ENCODE data around the gene BRD7.
"Not testable (repeated sequence)": the region's sequence is repeated elsewhere in the genome, so short reads cannot be mapped to it uniquely, and the experiment has no call there.

Gene BRD7

DNA sequence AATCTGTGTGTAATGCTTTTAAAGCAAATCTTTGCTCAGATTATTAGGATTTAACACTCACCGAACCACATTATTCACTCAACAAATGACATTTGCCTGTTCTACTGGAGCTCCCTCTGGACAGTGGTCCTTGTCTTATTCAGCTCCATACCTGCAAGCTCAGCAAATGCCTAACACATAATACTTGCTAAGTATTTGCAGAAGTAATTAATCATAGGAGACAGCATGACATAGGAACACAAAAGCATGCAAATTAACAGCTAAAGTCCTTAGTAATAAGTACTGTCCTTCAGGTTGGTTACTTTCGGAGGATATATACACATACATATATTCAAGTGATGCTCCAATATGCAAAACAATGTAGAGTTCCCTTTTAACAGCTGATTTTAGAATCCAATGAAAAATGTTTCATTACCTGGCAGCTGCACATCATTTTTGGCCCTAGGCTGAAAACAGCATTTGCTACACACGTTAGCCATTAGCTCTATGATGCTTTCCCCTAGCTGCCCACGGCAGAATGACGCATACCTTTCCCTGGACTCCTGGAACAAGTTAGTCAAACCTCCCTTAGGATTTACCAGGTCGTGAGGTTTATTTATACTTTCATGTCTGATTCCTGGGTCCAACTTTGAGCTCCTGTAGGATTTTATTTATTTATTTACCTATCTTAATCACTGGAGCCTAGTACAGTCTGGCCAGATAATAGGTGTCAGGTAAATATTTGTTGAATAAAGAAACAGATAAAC lies 8.6 kb downstream of the BRD7 start:
- FAIRE-seq (no peak), DNase-seq (ENCODE audit: low spot score) (no peak)

DNA sequence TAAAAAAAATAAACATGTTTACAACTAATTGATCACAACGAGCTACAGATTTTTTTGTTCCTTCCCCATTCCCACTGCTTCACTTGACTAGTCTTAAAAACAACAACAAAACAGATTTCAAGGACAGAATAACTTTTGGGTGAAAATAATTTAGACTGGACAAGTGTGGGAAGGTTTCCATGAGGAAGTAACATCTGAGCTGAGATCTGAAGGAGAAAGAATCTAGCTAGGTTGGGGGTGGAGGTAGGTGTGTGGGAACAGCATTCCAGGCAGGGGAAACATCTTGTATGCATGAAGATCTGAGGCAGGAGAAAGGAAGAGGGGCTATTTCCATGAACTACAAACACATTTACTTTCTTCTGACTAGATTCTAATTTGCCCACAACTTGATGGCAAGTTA lies 9.2 kb downstream of the BRD7 start:
- DNase-seq (ENCODE audit: low spot score) (no peak), FAIRE-seq (no peak)

DNA sequence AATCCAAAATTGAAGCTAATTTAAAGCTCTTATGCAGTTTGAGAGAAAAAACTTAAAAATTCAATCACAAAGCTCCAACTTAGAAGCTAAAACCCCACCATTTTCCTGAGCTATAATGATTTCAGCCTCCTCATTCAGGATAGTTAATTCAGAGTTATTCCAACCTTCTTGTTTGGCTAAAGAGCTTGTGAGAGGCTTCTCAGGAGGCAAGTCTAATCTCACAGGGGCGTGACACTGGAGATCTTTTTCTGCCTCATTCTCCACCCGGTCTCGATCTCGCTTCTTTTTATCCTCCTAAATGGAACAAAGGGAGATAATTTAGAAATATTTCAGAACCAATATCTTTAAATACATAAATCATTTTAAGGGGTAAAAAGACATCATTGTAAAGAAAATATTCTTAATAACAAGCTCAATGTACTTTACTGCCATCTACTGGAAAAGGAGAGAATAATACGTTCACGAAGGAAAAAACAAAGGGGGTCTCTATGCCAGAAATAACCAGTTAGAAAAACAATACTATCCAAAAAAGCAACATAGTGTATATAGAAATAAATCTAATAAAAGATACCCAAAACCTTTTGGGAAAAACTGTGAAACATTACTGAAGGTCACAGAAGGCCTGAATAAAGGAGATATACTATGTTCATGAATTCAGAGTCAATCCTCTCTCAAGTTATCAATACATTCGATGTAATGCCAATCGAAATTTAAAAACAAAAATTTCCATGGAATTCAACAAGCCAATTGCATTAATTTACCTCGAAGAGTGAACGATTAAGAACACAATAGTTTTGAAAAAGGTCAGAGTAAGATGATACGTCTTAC lies 13.9 kb downstream of the BRD7 start:
- DNase-seq (ENCODE audit: low spot score), result no peak
- FAIRE-seq, result no peak

DNA sequence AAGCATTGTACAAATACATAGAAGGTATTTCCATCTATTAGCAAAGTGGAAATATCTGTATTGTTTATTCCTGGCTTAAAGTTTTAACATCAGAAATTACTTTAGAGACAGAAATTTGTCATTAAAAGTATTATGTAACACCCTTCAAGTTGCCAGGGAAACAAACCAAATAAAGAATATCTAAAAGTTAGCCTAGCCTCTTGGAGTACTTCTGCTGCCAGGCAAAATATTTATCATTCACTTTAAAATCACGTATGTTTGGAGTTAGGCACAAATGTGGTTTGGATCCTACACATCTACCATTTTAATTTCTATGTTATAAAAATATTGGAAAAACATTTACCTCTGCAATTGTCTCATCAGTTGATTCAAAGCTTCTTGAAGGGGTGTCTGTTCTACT lies 14.7 kb downstream of the BRD7 start:
- FAIRE-seq, result no peak
- DNase-seq (ENCODE audit: low spot score), result no peak

DNA sequence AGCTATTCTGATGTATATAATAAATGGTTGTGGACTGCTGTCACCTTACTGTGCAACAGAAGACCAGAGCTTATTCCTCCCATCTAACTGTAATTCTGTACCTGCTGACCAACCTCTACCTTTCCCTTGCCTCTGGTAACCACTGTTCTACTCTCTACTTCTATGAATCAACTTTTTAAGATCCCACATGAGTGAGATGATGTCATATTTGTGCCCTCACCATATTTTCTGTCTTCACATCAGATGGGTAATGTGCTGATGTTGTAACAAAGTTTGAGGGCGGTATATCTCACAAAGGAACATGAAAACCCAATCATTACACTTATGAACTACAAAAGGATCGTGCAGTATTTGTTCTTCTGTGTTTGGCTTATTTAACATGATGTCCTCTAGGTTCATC lies 16.8 kb downstream of the BRD7 start:
- no peak for DNase-seq (ENCODE audit: low spot score)
- no peak for FAIRE-seq

DNA sequence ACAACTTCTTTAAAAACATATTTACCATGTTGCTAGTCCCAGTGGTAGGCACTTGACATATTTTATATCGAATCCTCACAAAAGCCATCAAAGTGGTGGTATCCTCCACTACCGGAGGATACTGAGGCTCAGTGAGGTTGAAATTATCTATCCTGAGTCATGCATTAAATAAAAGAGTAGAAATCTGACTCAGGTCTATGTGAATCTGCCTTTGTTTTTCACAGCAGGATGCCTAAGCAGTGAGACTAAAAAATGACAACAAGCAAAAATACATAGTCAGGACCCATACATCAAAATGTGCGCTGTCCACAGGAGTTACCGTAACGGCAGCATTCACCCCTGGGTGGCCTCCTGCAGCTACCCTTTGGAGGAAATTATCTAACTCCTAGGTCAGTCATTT lies 17.7 kb downstream of the BRD7 start:
- DNase-seq (ENCODE audit: low spot score), result no peak
- FAIRE-seq, result no peak

DNA sequence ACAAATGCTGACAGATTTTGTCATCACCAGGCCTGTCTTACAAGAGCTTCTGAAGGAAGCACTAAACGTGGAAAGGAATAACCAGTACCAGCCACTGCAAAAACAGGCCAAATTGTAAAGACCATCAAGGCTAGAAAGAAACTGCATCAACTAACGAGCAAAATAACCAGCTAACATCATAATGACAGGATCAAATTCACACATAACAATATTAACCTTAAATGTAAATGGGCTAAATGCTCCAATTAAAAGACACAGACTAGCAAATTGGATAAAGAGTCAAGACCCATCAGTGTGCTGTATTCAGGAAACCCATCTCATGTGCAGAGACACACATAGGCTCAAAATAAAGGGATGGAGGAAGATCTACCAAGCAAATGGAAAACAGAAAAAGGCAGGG lies 23.6 kb downstream of the BRD7 start:
- DNase-seq (ENCODE audit: low spot score); FAIRE-seq: not testable (repeated sequence)

DNA sequence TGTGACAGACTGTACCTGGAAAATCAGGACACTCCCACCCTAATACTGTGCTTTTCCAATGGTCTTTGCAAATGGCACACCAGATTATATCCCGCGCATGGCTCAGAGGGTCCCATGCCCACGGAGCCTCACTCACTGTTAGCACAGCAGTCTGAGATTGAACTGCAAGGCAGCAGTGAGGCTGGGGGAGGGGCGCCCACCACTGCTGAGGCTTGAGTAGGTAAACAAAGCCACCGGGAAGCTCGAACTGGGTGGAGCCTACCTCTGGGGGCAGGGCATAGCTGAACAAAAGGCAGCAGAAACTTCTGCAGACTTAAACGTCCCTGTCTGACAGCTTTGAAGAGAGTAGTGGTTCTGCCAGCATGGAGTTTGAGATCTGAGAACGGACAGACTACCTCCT lies 25.2 kb downstream of the BRD7 start:
- not testable (repeated sequence) for FAIRE-seq; DNase-seq (ENCODE audit: low spot score)

DNA sequence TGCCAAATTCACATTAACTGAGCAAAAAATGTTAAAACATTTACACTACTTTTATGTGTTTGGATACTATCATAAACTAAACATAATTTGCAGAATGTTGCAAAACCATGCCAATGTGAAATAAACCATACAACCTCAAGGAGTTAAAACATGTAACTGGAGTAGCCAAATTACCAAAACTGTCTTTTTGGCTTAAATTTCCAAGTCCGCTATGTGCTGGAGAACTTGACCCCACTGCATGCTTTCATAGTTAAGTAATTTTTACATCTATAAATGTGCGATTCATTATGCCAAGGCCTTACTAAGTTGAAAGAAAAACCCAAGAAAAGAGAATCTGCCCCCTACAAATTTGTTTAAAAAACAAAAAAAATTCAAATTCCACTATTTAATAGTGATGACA lies 28.2 kb downstream of the BRD7 start:
- no peak for FAIRE-seq
- DNase-seq (ENCODE audit: low spot score), result no peak

DNA sequence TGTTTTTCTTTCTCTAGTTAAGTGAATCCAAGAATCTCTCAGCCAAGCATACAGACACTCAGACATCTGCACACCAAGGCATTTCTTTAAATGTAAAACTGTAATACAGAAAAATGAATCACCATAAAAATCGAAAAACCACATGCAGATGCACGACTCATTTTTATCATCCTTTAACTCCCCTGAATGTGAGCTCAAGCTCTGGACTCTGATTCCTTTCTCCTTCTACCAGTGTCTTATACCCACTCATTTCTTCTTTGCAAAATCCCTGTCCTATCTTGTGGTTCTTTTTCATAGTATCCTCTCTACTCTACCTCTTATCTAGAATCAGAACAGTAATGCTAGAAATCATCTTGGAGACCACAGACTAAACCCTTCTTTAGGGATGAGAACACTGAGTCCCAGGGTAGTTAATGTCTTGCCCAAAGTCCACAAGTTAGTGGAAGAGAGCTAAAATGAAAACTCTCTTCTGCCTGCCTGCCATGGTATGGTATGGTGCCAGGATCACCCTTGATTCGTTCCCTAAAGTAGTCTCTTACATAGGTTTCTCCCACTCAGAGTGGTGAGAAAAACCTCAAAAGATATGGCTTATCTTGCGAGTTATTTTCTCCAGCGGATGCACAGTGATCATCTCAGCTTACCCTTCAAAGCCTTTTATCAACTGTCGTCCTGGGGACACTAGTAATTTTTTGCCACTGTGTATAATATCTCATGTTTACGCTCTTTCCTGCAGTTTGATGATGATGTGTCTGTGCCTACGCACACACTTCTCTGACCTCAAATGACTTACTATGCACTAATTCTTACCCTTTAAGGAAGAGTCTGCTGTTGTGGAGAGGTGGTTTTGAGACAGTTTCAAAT lies 30.2 kb downstream of the BRD7 start:
- FAIRE-seq (no peak), DNase-seq (ENCODE audit: low spot score) (no peak)

DNA sequence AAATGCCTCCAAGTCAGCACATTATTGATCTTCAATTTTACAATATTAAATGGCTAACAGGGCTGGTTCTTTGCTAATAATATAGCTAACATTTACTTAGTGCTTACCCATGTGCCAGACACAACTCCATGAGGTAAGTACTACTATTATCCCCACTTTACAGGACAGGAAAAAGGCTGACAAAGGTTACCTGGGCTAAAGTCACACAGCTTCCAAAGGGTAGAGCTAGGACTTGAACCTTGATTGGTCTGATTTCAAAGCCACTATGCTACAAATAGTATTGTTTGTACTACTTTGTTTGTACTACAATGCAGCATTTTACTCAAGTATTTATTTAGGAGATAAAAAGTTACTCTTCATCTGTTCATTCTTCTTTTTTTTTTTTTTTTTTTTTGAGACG lies 31.9 kb downstream of the BRD7 start:
- FAIRE-seq, result no peak

DNA sequence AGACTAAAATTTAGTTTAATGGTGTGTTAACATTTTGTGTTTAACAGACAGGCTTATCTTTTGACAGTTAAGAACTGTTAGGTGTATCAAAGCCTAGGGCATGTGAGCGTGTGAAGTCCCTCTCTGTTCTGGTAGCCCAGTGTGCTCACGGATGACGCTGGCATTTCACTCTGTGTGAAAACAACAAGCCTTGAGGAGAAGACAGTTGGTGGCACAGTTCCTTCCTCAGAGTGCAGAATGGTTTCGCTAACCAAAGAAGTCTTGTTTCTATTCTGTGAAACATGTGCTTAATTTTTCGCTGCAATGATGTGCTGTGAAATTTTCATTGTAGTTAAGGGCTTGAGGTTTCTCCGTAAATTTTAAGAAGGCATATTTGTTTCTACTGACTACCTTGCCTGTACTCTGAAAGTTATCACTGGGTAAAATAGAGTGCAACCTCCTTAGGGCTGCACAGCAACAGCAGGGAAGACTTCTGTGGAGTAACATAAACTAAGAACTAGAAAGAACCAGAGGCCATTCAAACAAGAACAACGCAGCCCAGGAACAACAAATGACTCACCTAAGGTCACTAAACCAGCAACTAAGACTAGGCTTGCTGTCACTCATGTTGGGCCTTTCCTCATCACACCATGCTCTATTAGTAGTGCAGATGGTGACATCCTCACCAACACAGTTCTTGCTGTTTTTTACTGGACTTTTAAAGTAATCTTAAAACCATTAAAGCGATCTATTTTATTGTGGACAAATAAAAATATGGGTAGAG lies 33.4 kb downstream of the BRD7 start:
- DNase-seq (ENCODE audit: low spot score) (no peak), FAIRE-seq (no peak)

More for the DNA sequence above, 31.9 kb downstream of the BRD7 start:
- no peak for DNase-seq (ENCODE audit: low spot score)

DNA sequence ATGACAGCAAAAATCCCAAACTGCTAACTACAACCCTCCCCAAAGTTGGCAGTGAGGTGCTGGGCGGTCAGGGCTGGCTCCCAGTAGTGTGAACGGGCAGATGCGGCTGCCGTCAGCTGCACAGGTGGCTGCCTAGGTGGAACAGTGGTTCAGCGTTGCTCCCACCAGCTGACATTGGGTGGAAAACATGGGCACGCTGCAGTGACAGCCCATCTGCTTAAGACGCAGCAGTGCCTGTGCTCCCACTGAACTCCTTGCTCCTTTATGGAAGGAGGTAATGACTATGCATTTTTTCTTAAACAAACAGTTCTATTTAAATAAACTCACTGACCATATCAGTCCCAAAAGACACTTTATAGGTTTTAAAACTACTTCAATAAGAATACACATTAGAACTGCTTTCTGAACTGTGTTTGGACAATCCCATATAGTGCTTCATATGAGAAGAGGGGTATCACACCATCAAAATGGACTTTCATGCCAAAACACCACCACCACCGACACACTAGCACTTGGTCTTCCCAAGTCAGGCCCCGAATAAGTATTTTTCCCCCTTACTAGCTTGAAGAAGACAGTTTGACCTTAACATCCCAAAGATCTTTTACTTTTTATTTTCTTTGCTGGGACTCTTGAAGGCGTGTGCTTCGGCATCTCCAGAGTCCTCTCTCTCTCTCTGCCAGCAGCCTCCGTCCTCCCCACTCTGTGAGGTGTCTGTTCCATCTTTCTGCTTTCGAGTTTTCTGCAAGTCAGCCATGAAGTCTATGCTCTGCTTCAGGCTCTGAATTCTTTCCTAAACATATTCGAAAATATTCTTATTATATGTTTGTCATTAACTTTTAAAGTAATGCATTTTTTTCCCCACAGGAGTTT lies 34.4 kb downstream of the BRD7 start:
- FAIRE-seq (no peak), DNase-seq (ENCODE audit: low spot score) (no peak)

DNA sequence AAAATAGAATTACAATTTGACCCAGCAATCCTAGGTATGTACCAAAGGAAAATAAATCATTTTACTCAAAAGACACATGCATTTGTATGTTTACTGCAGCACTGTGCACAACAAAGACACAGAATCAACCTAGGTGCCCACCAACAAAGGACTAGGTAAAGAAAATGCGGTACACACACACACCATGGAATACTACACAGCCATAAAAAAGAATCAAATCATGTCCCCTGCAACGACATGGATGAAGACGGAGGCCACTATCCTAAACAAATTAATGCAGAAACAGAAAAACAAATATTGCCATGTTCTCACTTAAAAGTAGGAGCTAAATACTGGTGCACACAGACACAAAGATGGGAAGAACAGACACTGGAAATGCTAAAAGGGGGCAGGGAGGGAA lies 36.2 kb downstream of the BRD7 start:
- FAIRE-seq (no peak), DNase-seq (ENCODE audit: low spot score) (no peak)

DNA sequence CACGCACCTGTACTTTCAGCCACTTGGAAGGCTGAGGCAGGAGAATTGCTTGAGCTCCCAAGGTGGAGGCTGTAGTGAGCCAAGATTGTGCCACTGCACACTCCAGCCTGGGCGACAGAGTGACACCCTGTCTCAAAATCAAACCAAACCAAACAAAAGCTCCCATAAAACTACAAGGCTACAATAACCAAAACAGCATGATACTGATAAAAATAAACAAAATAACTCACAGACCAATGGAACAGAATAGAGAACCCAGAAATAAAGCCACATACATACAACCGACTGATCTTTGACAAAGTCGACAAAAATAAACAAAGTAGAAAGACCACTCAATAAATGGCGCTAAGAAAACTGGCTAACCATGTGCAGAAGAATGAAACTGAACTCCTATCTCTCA lies 37.2 kb downstream of the BRD7 start:
- FAIRE-seq (no peak), DNase-seq (ENCODE audit: low spot score) (no peak)

DNA sequence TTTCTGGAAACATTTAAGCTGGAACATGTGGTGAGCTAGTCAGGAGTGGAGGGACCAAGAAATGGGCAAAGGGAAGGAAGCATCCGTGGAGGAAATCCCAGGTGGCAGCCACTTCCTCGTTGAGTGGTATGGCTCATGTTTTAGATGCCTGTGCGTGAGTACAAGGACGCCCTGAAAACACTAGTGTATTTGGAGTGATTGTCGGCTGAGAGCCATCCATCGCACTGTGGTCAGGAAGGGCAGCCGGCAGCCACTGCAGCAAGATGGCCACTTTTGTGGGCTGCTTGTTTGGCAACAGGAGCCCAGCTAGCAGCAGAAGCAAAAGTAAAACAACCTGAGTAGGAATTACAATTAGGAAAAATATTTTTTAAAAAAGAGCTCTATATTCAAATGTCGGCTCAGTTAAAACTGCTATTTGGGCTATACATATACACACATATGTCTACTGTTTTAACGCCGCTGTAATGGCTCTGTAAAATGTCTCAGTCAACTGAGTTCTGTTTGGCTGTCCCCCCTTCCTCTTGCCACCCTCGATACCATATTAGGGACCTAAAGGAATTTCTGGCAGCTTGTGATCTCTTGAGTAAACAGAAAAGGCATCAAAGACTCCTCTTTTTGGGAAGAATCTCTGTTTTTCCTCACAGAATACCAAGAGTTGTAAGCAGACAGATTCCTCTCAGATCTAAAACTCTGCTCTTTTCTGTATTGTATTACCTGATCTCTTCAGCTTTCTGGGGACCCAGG lies 39.2 kb downstream of the BRD7 start:
- FAIRE-seq (no peak), DNase-seq (ENCODE audit: low spot score) (no peak)

DNA sequence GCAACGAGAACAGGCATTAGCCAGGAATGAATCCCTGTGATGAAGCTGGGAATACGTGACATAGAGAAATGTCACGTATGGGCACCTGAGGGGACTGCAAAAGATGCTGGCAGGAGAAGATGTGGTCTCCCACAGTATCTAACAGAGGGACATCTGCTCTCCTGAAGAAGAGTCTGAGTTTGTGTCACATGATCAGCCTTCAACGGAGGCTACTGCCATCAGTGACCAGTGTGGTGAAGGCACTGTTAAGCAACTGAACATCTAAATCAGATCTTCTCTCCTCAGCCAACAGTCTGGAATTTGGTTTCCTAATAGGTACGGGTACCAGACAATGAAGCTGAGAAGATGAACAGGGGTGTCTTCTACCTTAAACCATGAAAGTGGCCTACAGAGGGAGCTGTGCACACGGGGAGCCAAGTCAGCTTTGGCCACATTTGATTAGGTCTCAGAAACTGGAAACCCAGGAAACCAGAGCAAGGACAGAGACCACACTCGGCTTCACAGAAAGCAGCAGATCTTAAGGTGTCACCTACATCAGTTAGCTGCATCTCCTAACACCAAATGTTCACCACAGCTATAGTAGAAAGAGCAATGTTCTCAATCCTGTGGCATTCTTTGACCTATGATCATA lies 41.8 kb downstream of the BRD7 start:
- FAIRE-seq (no peak), DNase-seq (ENCODE audit: low spot score) (no peak)

DNA sequence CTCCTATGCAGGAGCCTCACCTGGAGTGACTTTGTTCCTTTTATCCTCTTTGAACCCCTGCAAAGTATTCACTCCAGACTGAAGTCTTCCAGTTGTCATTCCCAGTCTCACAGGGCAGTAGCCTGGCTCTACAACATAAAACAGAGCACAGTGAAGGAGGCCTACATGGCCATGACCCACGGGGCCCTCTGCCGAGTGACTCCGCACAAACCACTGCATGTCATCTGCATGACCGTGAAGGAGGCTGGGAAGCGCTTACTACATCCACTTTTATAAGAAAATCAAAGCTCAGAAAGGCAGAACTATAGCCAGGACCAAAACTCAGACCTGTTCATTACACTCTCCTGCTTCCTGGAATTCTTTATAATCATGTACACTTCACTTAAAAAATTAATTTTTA lies 42.5 kb downstream of the BRD7 start:
- FAIRE-seq, result no peak
- DNase-seq (ENCODE audit: low spot score), result no peak

DNA sequence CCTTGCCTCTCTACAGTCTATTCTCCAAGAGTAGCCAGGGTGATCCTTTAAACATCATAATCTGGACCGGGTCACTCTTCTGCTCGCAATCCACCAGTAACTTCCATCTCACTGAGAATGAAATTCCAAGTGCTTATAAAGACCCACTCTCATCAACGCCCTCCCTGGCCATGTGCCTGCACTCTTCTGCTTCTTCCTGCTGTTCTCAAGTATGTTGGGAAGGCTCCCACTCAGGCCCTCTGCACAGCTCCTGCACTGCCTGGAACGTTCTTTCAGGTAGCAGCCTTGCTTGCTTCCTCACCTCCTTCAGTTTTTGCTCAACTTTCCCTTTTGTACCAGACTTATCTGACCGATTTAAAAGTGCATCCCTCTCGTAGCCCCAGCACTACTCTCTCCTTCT lies 44.4 kb downstream of the BRD7 start:
- no peak for DNase-seq (ENCODE audit: low spot score)

More for the DNA sequence above, 44.4 kb downstream of the BRD7 start:
- no peak for FAIRE-seq

Data from urothelium cell line (cell line).